Prostate gland (tissue), 2 donors: ENCODE measurements around the gene CLSTN1. TPM values are rescaled to one million over a fixed set of nuclear protein-coding genes. Genes with fewer than 3 reads are reported as not detected.
A peak's percentile ranks its signal among the peaks of the same experiment; 100 is the strongest.

Experiments
- DNase-seq: peaks from one replicate; pipeline ENCODE4 v3.0.0-alpha.2; 2019; ENCODE audit warnings: low spot score
- H3K27ac ChIP-seq, 2 donors: fragments of 200-600 bp; sonication (generic); 2 replicates each; pipeline ENCODE4 v1.5.1; 2017 to 2019
- H3K27me3 ChIP-seq: fragments of 200-600 bp; sonication (generic); replicated peaks from 2 replicates; pipeline ENCODE4 v1.5.1; 2019; ENCODE audit not compliant: insufficient read depth
- H3K36me3 ChIP-seq, 2 donors: fragments of 200-600 bp; sonication (generic); 1 replicate in 1 of 2; 2 replicates in 1 of 2; pipeline versions ENCODE4 v1.5.1 to v1.8.1; 2017 to 2019
- H3K4me1 ChIP-seq: fragments of 200-600 bp; sonication (generic); replicated peaks from 2 replicates; pipeline ENCODE4 v1.5.1; 2019
- H3K4me3 ChIP-seq, 2 donors: fragments of 200-600 bp; sonication (generic); 2 replicates each; pipeline ENCODE4 v1.5.1; 2017 to 2019
- H3K9me3 ChIP-seq: fragments of 200-600 bp; sonication (generic); 2 replicates; pipeline ENCODE4 v1.5.1; 2017
- CTCF ChIP-seq, 4 experiments: fragments of 200-600 bp in 2 of 4; fragments of 450-650 bp in 2 of 4; sonication (generic) in 2 of 4; IDR thresholded peaks; 1 replicate in 3 of 4; 2 replicates in 1 of 4; pipeline ENCODE4 v1.5.1; 2016 to 2019; ENCODE audit warnings: antibody characterized with exemption in 4 of 4, mild to moderate bottlenecking in 2 of 4, moderate library complexity in 2 of 4
- POLR2A ChIP-seq: fragments of 450-650 bp; IDR thresholded peaks from one replicate; pipeline ENCODE4 v1.6.1; 2016; ENCODE audit warnings: antibody characterized with exemption, mild to moderate bottlenecking
- POLR2AphosphoS5 ChIP-seq: sonication (generic); formaldehyde crosslinking; IDR thresholded peaks from one replicate; pipeline ENCODE4 v1.6.1; 2017; ENCODE audit warnings: antibody characterized with exemption
- WGBS: methylation state at CpG from one replicate; pipeline ENCODE4 v1.1.5; 2018; 5-methylcytosine and 5-hydroxymethylcytosine counted together
- intact Hi-C: fragments of 100-400 bp; cut with DNase I; formaldehyde crosslinking; loops from one replicate; pipeline ENCODE4 v1.14.2; 2022
- total RNA-seq, 2 donors: library from RNA; depleted of rRNA; stranded (reverse); fragments of >200 nt; gene quantifications; one replicate each; pipeline ENCODE4 v1.1.0, GENCODE V29; 2016

The CLSTN1 gene
- total RNA-seq, 2 donors from 2014 or later: 133 to 230 TPM

DNA sequence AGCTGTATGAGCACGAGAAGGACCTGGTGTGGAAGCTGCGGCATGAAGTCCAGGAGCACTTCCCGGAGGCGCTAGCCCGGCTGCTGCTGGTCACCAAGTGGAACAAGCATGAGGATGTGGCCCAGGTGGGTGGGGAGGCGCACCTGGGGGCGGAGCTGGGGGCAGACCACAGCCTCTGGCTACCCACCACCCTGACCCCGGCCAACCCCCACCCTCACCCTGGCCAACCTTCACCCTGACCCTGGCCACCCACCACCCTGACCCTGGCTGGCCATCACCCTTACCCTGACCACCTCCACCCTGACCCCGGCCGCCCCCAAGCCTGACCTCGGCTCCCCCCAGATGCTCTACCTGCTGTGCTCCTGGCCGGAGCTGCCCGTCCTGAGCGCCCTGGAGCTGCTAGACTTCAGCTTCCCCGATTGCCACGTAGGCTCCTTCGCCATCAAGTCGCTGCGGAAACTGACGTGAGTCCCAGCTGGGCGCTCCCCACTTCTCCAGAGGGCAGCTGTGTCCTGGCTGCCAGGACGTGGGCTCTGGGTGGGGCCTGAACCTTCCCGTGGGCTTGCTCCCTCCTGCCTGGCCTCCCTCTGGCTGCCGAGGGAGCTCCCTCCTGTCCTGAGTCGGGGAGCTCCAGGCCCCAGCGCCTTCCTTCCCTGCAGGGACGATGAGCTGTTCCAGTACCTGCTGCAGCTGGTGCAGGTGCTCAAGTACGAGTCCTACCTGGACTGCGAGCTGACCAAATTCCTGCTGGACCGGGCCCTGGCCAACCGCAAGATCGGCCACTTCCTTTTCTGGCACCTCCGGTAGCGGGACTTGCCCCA, 102.8 kb downstream of the CLSTN1 start:
- intact Hi-C loops: loop anchor here (5.0 kb wide), 1 partner anchor 146 kb away; no protein-coding TSS in a partner anchor
- Histone ChIP-seq H3K36me3 (peaks cover 0 to 6% of the 10 kb centered on the region in 2 donors), H3K27ac (no peak overlapping the region), H3K27me3 (no peaks in the 10 kb centered on the region), H3K4me3 (no peak overlapping the region), H3K9me3 (no peaks in the 10 kb centered on the region), H3K4me1 (no peaks in the 10 kb centered on the region)
- no peak for DNase-seq
- TF ChIP-seq POLR2AphosphoS5 (no peak), CTCF (IDR thresholded peaks at IDR 0.05) (no peak), POLR2A (no peak)
- WGBS: 87% methylated on average over 34 of the region's 34 CpGs

GRCh38 chr1:9719978-9720722, 103.6 kb downstream of the CLSTN1 start:
- 77% methylated on average over 16 of the region's 36 CpGs for WGBS
- Histone ChIP-seq H3K27me3 (no peaks in the 10 kb centered on the region), H3K4me1 (no peaks in the 10 kb centered on the region), H3K27ac (no peak overlapping the region), H3K9me3 (no peaks in the 10 kb centered on the region), H3K4me3 (no peak overlapping the region), H3K36me3 (peaks cover 0 to 6% of the 10 kb centered on the region in 2 donors)
- DNase-seq: no peak
- TF ChIP-seq POLR2A: no peak
- no peak for TF ChIP-seq POLR2AphosphoS5
- TF ChIP-seq CTCF (IDR thresholded peaks at IDR 0.05): no peak
- intact Hi-C loops: loop anchor here (5.0 kb wide), 1 partner anchor 147 kb away; no protein-coding TSS in a partner anchor

- DNase-seq: no peak
- Histone ChIP-seq H3K36me3 (peaks cover 0 to 5% of the 10 kb centered on the region in 2 donors), H3K27ac (no peak overlapping the region), H3K9me3 (no peaks in the 10 kb centered on the region), H3K4me1 (no peaks in the 10 kb centered on the region), H3K27me3 (no peaks in the 10 kb centered on the region), H3K4me3 (no peak overlapping the region)
- intact Hi-C loops: no loop called here
- TF ChIP-seq POLR2A: no peak
- WGBS: 85% methylated on average over 10 of the region's 10 CpGs
Observed at GRCh38 chr1:9718006-9718680, 105.6 kb downstream of the CLSTN1 start.

GRCh38 chr1:9717193-9718005, 106.4 kb downstream of the CLSTN1 start:
- H3K4me3 ChIP-seq: peak overlapping the region in 1 of 2 donors; percentile 1

More at GRCh38 chr1:9717193-9718005, 106.4 kb downstream of the CLSTN1 start:
- TF ChIP-seq POLR2A: no peak
- no peak for TF ChIP-seq POLR2AphosphoS5
- TF ChIP-seq CTCF (IDR thresholded peaks at IDR 0.05): no peak
- Histone ChIP-seq H3K27me3 (no peaks in the 10 kb centered on the region), H3K27ac (no peak overlapping the region), H3K36me3 (no peaks in the 10 kb centered on the region), H3K9me3 (no peaks in the 10 kb centered on the region), H3K4me1 (no peaks in the 10 kb centered on the region)
- peak; percentile 49 for DNase-seq
- WGBS: 30% methylated on average over 25 of the region's 25 CpGs
- intact Hi-C loops: no loop called here
